Hematopoietic multipotent progenitor cell treated with erythropoietin and hydrocortisone succinate and interleukin-3 and kit ligand, for 4 days (in vitro differentiated cells): ENCODE measurements around the gene PIWIL1.

Source experiments
- DNase-seq: peaks from one replicate; pipeline ENCODE4 v3.0.0-alpha.2; 2015

Gene PIWIL1

DNA sequence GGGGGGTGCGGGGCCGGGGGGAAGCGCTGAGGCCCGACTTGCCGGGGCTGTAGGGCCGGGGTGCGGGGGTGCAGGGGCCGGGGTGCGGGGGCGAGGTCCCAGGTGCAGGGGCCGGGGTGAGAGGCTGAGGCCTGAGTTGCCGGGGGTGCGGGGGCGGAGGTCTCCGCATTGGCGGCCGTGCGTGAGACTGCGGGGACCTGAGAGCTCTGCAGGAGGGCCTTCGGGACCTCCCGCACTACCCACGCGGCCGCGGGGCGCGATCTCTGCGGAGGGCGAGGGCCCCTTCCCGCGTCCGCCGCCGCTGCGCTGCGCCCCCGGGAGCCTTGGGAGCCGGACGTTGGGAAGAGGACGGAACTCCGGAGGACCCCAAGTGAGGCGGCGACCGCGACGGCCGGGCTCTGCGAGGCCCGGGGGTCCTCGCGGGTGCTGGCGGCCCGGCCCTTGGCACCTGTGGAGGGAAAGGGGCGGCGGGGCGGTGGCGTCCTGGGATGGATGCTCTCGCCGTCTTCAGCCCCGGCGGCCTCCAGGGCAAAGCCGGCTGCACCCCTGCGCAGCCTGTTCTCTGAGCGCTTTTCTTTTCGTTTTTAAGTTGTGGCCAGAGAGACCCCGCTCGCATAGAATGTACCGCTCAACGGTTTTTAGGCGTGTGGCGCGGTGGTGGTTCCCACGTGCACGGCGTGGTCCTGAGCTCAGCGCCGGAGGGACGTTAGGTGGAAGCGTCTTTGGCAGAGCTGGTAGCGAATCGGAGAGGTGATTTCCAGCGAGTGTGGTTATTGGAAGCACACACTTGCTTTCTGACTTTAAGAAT is 1.3 kb downstream of the PIWIL1 start:
- DNase-seq: no peak

- DNase-seq: peak; percentile 7
Observed at GRCh38 chr12:130339951-130340350, 2.3 kb downstream of the PIWIL1 start.

GRCh38 chr12:130342442-130342841 is 4.8 kb downstream of the PIWIL1 start:
- no peak for DNase-seq

DNA sequence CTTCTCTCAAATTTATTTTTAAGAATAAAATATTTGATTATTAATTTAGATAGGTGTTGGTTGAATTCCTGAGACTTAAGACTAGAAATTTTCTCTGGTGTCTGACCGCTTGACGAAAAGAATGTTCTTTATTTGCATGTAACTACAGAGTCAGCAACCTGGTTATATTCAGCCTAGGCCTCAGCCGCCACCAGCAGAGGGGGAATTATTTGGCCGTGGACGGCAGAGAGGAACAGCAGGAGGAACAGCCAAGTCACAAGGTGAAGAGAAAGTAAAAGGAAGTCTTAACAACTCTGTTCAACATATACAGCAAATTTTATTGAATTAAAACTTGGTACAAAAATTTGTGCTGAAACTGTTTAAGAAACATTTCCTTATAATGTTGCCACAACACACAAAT is 5.2 kb downstream of the PIWIL1 start:
- DNase-seq: no peak

GRCh38 chr12:130344529-130344928 is 6.8 kb downstream of the PIWIL1 start:
- no peak for DNase-seq

DNA sequence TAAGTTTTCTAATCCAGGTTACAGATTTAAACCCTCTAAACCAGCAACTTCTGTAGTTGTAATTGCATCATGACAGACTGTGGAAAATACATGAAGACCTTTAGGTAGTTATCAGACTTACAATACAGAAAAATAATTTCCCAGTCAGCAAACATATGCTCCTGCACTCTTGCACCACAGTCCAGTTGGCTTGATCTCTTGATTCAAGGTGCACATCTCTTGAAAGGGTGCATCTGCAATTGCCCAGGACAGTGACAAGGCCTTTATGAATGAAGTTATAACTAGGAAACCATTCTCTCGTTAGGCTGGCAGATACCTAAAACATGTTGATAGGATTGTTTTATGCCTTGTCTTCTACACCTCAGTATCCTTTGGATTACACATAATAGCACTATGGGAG is 7.6 kb downstream of the PIWIL1 start:
- no peak for DNase-seq

DNA sequence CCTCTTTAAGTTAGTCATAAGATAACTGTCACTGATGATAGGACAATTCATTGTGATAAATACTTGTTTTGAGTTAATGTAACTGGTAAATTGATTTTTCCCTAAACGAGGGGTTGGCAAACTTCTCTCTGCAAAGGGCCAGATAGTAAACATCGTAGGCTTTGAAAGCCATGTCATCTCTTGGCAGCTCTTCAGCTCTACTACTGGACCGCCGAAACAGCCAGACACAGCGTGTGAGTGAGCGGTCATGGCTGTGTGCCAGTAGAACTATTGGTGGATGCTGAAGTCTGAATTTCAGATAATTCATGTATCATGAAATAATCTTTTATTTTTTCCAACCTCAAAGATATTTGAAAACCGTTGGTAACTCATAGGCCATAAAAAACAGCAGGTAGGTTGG is 9.9 kb downstream of the PIWIL1 start:
- DNase-seq: no peak

- DNase-seq: no peak
Observed at GRCh38 chr12:130350715-130351114, 13.0 kb downstream of the PIWIL1 start.

DNA sequence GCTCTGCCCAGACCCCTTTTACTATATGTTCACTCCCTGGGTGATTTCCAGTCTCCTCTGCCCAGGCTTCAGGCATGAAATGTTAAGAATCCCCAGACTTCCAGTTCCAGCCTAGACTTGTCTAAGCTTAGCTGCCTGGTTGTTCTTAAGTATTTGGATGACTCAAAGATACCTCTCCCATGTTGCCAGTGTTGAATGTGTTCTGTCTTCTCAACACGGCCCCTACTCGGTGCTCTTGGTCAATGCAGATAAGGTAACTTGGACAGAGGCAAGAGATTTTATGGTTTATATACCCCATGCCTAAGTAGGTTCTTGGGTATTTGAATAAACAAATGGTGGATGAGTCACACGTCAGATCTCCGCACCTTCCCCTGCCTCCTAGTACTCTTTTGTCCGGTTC is 13.6 kb downstream of the PIWIL1 start:
- DNase-seq: no peak

GRCh38 chr12:130353081-130353480 is 15.4 kb downstream of the PIWIL1 start:
- no peak for DNase-seq

- no peak for DNase-seq
Observed at GRCh38 chr12:130354407-130354806, 16.7 kb downstream of the PIWIL1 start.

GRCh38 chr12:130356222-130356621 is 18.5 kb downstream of the PIWIL1 start:
- DNase-seq: no peak

DNA sequence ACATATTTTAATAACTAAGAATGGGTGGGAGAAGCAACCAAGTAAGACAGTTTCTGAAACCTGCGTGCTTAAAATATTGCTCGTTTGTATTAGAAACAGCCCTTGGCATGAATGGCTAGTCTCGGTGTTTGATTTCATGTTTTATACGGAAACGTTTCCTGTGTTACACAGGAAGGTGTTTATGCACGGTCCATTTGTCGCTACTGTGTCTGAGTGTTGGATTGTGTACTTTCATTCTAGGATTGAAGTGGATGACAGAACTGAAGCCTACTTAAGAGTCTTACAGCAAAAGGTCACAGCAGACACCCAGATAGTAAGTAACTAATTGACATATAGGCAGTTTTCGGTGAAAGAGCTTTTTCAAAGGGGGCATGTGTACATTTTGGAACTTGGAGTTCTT is 19.6 kb downstream of the PIWIL1 start:
- DNase-seq: no peak

- DNase-seq: no peak
Observed at GRCh38 chr12:130357729-130358330, 20.1 kb downstream of the PIWIL1 start.

DNA sequence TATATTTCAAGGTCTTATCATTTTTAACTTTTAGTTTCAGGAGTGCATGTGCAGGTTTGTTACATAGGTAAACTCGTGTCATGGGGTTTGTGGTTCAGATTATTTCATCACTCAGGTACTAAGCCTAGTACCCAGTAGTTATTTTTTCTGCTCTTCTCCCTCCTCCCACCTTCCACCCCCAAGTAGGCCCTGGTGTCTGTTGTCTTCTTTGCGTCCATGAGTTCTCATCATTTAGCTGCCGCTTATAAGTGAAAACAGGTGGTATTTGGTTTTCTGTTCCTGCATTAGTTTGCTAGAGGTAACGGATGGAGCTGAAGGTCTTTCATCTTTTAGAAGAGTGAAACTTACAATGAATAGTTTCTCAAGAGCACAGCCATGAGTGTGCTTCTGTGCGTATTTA is 24.4 kb downstream of the PIWIL1 start:
- no peak for DNase-seq

- DNase-seq: no peak
Observed at GRCh38 chr12:130364578-130364977, 26.9 kb downstream of the PIWIL1 start.

DNA sequence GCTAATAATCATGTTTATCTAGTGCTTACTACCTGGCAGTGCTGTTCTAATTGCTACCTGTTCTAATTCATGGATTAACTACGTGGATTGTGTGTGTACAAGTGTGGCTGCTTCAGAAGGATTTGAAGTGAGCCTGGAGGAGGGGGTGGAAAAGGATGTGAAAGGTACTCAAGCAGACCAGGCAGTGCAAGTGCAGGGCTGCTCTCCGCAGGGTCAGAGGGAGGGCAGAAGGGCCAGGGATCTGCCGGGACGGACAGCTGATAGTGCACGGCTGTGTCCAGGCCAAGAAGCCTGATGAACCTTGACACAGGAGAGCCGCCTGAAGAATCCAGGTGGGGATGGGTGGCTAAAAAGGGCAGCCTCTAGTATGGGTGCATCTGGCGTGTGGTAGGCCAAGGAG is 28.5 kb downstream of the PIWIL1 start:
- DNase-seq: no peak

DNA sequence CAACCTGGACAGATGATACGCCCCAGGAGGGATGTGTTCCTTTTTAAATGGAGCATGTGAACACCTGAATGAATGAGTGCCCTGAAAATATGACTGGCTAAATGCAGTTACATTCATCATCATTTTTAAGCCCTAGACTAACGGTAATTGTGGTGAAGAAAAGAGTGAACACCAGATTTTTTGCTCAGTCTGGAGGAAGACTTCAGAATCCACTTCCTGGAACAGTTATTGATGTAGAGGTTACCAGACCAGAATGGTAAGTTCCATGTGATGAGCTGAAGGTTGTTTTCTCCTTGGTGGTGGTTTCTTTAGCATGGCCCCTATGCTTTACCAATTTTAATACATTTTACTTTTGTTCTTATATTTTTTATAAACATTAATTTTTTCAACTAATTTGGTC is 29.3 kb downstream of the PIWIL1 start:
- DNase-seq: no peak

GRCh38 chr12:130367523-130367922 is 29.8 kb downstream of the PIWIL1 start:
- no peak for DNase-seq

- DNase-seq: no peak
Observed at GRCh38 chr12:130369816-130370215, 32.1 kb downstream of the PIWIL1 start.

DNA sequence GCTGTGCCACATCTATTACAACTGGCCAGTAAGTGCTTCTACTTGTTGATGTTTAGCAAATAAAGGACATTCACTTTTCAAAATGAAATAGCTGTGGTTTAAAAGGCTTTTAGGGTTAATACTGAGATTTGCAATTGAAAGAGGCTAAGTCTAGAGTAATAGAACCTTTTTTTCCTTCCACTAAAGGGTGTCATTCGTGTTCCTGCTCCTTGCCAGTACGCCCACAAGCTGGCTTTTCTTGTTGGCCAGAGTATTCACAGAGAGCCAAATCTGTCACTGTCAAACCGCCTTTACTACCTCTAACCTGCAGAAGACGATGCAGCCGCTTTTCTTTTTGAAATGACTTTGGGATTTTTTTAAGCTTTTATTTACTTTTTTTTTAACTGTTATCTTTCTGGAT is 33.6 kb downstream of the PIWIL1 start:
- no peak for DNase-seq

GRCh38 chr12:130372936-130373335 is 35.2 kb downstream of the PIWIL1 start:
- DNase-seq: no peak

- no peak for DNase-seq
Observed at GRCh38 chr12:130374083-130374482, 36.4 kb downstream of the PIWIL1 start.
